ENCODE results near the gene HSD11B2. TPM values are rescaled to one million over a fixed set of nuclear protein-coding genes. Genes with fewer than 3 reads are reported as not detected.

HSD11B2 gene
- total and polyA plus RNA-seq, 2 of the 8 experiments (the other 6 are each of a cell fraction or from before 2014, with no cell fraction given): 28.7 to 32.9 TPM

- TF ChIP-seq CHD7 (IDR thresholded peaks at IDR 0.05; ENCODE audit: insufficient replicate concordance, low read length): no peak
- TF ChIP-seq KDM1A (IDR thresholded peaks at IDR 0.05; ENCODE audit: borderline replicate concordance, low read length): no peak
- no peak for TF ChIP-seq CHD2 (IDR thresholded peaks at IDR 0.05; ENCODE audit: low read length)
- TF ChIP-seq KDM4A (IDR thresholded peaks at IDR 0.05; ENCODE audit: low read depth, low read length, severe bottlenecking): no peak
- no peak for TF ChIP-seq RXRA (IDR thresholded peaks at IDR 0.05; ENCODE audit: insufficient read depth, low read depth, low read length)
- no peak for TF ChIP-seq GABPA (IDR thresholded peaks at IDR 0.05; ENCODE audit: borderline replicate concordance, insufficient read depth, low read length)
- no peak for TF ChIP-seq TBP (IDR thresholded peaks at IDR 0.05; ENCODE audit: low read depth, low read length)
- no peak for TF ChIP-seq ATF2 (IDR thresholded peaks at IDR 0.05; ENCODE audit: low read length)
Observed at GRCh38 chr16:67468731-67469130, 37.8 kb downstream of the HSD11B2 start (continued).
